NT2/D1 (cell line): ENCODE data around the gene ABCA2.

Experiments used
- YY1 ChIP-seq: IDR thresholded peaks from 2 replicates; pipeline ENCODE4 v1.6.1; 2011; ENCODE audit not compliant: insufficient read length, insufficient read depth
- ZNF274 ChIP-seq: IDR thresholded peaks from 2 replicates; pipeline ENCODE4 v1.6.1; 2011; ENCODE audit warnings: mild to moderate bottlenecking, low read depth, low read length

GRCh38 chr9:137014166-137014565 lies 13.9 kb downstream of the ABCA2 start:
- TF ChIP-seq YY1 (no peak), ZNF274 (no peak)
